ENCODE measurements around the gene DGKI. TPM values are rescaled to one million over a fixed set of nuclear protein-coding genes. Genes with fewer than 3 reads are reported as not detected.

Gene DGKI
- polyA plus RNA-seq, 1 donor, result 1.4 TPM

- Histone ChIP-seq H3K4me3 (ENCODE audit: low read length) (no peak overlapping the region), H3K27me3 (ENCODE audit: control insufficient read depth, insufficient read depth, low read length) (peaks cover 4% of the 10 kb centered on the region), H3K36me3 (ENCODE audit: control insufficient read depth, insufficient read depth, low read length) (no peaks in the 10 kb centered on the region), H3K27ac (ENCODE audit: low read length) (no peak overlapping the region), H3K4me1 (ENCODE audit: control insufficient read depth, insufficient read depth, low read length) (no peaks in the 10 kb centered on the region), H3K9me3 (ENCODE audit: control insufficient read depth, low read depth, low read length) (no peaks in the 10 kb centered on the region)
- no peak for DNase-seq
- WGBS (ENCODE audit: insufficient coverage, low lambda C conversion rate), result no CpG with 5 or more reads among the region's 6 CpGs
Observed at GRCh38 chr7:137609500-137609899, 237.3 kb downstream of the DGKI start.

- Histone ChIP-seq H3K27me3 (ENCODE audit: control insufficient read depth, insufficient read depth, low read length) (no peaks in the 10 kb centered on the region), H3K27ac (ENCODE audit: low read length) (no peak overlapping the region), H3K9me3 (ENCODE audit: control insufficient read depth, low read depth, low read length) (no peaks in the 10 kb centered on the region), H3K4me1 (ENCODE audit: control insufficient read depth, insufficient read depth, low read length) (no peaks in the 10 kb centered on the region), H3K36me3 (ENCODE audit: control insufficient read depth, insufficient read depth, low read length) (no peaks in the 10 kb centered on the region), H3K4me3 (ENCODE audit: low read length) (no peak overlapping the region)
- 67% methylated on average over 2 of the region's 5 CpGs for WGBS (ENCODE audit: insufficient coverage, low lambda C conversion rate)
- no peak for DNase-seq
Observed at GRCh38 chr7:137606061-137606674, 240.6 kb downstream of the DGKI start.

- no peaks in the 10 kb centered on the region for H3K9me3 ChIP-seq (ENCODE audit: control insufficient read depth, low read depth, low read length)
- H3K36me3 ChIP-seq (ENCODE audit: control insufficient read depth, insufficient read depth, low read length), result no peaks in the 10 kb centered on the region
- no peak overlapping the region for H3K27ac ChIP-seq (ENCODE audit: low read length)
- no peak overlapping the region for H3K4me3 ChIP-seq (ENCODE audit: low read length)
- no peaks in the 10 kb centered on the region for H3K27me3 ChIP-seq (ENCODE audit: control insufficient read depth, insufficient read depth, low read length)
- no peaks in the 10 kb centered on the region for H3K4me1 ChIP-seq (ENCODE audit: control insufficient read depth, insufficient read depth, low read length)
- no peak for DNase-seq
- WGBS (ENCODE audit: insufficient coverage, low lambda C conversion rate), result no CpG with 5 or more reads among the region's 2 CpGs
Observed at GRCh38 chr7:137603043-137603442, 243.7 kb downstream of the DGKI start.

DNA sequence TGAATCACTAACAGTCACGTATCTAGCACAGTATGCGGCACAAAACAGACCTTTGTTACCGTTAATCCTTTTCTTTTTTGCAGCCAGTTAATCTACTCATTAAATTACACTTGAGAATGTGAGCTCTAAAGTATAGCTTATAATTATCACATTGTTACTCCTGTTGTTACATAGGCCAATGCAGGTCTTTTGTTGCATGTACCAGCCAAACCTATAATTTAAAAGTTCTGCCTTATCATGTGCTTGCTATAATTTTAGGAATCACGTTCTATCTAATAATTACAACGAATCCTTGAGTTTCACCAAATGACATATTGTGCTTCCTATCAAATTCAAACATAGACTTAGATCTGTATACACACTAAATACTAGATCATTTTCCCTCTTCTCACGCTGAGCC lies 245.1 kb downstream of the DGKI start:
- no peaks in the 10 kb centered on the region for H3K36me3 ChIP-seq (ENCODE audit: control insufficient read depth, insufficient read depth, low read length)
- no peak for DNase-seq
- no peak overlapping the region for H3K27ac ChIP-seq (ENCODE audit: low read length)
- H3K4me3 ChIP-seq (ENCODE audit: low read length), result no peak overlapping the region
- no peaks in the 10 kb centered on the region for H3K9me3 ChIP-seq (ENCODE audit: control insufficient read depth, low read depth, low read length)
- H3K27me3 ChIP-seq (ENCODE audit: control insufficient read depth, insufficient read depth, low read length), result no peaks in the 10 kb centered on the region
- 84% methylated on average over 3 of the region's 6 CpGs for WGBS (ENCODE audit: insufficient coverage, low lambda C conversion rate)
- no peaks in the 10 kb centered on the region for H3K4me1 ChIP-seq (ENCODE audit: control insufficient read depth, insufficient read depth, low read length)

DNA sequence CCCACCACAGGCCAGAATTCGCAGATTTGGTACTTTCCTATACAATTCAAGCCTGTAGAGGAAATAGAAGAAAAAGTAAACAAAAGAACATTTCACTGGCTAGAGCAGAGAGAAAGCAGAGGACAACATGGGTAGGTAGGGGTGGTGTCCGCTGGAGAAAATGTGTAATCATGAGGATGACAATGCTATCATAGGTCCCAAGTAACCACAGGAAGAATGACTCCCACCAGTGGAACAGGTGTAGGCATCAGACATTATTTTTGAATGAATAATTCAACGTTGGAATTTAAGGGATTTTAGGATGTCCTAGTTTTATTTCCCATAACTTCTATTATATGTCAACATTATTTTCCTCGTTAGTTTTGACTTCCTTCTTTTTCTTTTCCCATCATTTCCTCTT lies 248.9 kb downstream of the DGKI start:
- Histone ChIP-seq H3K4me3 (ENCODE audit: low read length) (no peak overlapping the region), H3K4me1 (ENCODE audit: control insufficient read depth, insufficient read depth, low read length) (no peaks in the 10 kb centered on the region), H3K36me3 (ENCODE audit: control insufficient read depth, insufficient read depth, low read length) (no peaks in the 10 kb centered on the region), H3K27ac (ENCODE audit: low read length) (no peak overlapping the region), H3K9me3 (ENCODE audit: control insufficient read depth, low read depth, low read length) (no peaks in the 10 kb centered on the region), H3K27me3 (ENCODE audit: control insufficient read depth, insufficient read depth, low read length) (no peaks in the 10 kb centered on the region)
- DNase-seq, result no peak
- 78% methylated on average over 3 of the region's 4 CpGs for WGBS (ENCODE audit: insufficient coverage, low lambda C conversion rate)

DNA sequence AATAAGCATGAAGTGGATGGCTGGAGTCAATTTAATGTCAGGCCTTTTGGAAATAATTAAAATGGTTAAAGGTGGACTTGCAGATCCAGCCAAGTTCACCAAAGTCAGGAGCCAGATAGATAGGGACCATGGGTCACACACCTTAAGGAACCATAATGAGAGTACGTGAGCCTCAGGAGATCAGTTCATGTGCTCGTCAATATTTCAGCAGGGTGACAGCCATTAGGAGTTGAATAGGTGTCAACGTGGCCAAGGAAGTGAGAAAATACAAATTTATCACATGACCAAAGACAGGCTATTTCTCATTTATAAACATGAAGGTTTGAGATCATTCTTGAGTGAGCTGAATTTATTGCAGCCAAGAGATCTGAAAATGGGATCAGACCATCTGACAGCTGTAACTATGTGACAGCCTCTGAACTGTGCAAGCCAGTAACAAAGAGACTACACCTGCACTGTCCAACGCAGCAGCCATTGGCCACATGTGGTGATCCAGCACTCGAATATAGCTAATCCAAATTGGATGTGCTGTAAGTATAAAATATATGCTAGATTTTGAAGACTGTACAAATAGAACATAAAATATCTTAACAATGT lies 253.6 kb downstream of the DGKI start:
- 80% methylated on average over 2 of the region's 5 CpGs for WGBS (ENCODE audit: insufficient coverage, low lambda C conversion rate)

DNA sequence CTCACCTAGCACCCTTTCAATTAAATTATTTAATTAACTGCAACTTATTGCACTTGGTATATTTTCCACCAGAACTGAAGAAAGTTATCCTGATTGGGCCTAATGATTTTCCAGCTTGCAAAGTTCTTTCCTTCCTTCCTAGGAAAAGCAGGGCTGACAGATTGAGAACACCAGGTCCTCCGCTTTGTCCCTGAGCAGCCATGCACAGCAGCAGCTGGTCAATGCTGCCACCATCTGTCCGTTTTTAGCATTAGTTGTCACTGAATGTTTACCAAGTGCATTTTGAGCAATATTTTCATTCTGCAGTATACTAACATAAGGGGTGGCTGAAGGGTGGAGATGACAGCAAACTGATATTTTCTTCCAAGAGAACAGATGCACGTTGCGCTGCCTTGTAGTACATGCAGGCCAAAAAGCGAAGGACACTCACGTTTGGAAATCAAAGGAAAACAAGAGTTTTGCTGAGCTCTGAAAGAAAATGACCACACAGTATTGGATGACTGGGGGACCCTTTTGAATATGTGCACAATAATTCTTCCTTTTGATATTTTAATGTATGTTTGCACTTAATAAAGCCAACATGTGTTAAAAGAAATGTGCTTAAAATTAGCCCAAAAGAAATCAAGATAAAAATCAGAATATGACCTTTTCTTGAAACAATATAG lies 254.4 kb downstream of the DGKI start:
- Histone ChIP-seq H3K4me1 (ENCODE audit: control insufficient read depth, insufficient read depth, low read length) (no peaks in the 10 kb centered on the region), H3K9me3 (ENCODE audit: control insufficient read depth, low read depth, low read length) (no peaks in the 10 kb centered on the region), H3K4me3 (ENCODE audit: low read length) (no peak overlapping the region), H3K27me3 (ENCODE audit: control insufficient read depth, insufficient read depth, low read length) (no peaks in the 10 kb centered on the region), H3K36me3 (ENCODE audit: control insufficient read depth, insufficient read depth, low read length) (no peaks in the 10 kb centered on the region), H3K27ac (ENCODE audit: low read length) (no peak overlapping the region)
- DNase-seq, result peak; percentile 15 to 28
- WGBS (ENCODE audit: insufficient coverage, low lambda C conversion rate), result no CpG with 5 or more reads among the region's 6 CpGs

More for the DNA sequence above, 253.6 kb downstream of the DGKI start:
- DNase-seq, result no peak
- H3K36me3 ChIP-seq (ENCODE audit: control insufficient read depth, insufficient read depth, low read length), result no peaks in the 10 kb centered on the region
- no peaks in the 10 kb centered on the region for H3K27me3 ChIP-seq (ENCODE audit: control insufficient read depth, insufficient read depth, low read length)
- no peaks in the 10 kb centered on the region for H3K9me3 ChIP-seq (ENCODE audit: control insufficient read depth, low read depth, low read length)
- H3K27ac ChIP-seq (ENCODE audit: low read length), result no peak overlapping the region
- no peaks in the 10 kb centered on the region for H3K4me1 ChIP-seq (ENCODE audit: control insufficient read depth, insufficient read depth, low read length)
- no peak overlapping the region for H3K4me3 ChIP-seq (ENCODE audit: low read length)

GRCh38 chr7:137591421-137591837 lies 255.3 kb downstream of the DGKI start:
- Histone ChIP-seq H3K9me3 (ENCODE audit: control insufficient read depth, low read depth, low read length) (no peaks in the 10 kb centered on the region), H3K27ac (ENCODE audit: low read length) (no peak overlapping the region), H3K36me3 (ENCODE audit: control insufficient read depth, insufficient read depth, low read length) (no peaks in the 10 kb centered on the region), H3K27me3 (ENCODE audit: control insufficient read depth, insufficient read depth, low read length) (no peaks in the 10 kb centered on the region), H3K4me1 (ENCODE audit: control insufficient read depth, insufficient read depth, low read length) (no peaks in the 10 kb centered on the region), H3K4me3 (ENCODE audit: low read length) (no peak overlapping the region)
- WGBS (ENCODE audit: insufficient coverage, low lambda C conversion rate), result no CpG with 5 or more reads among the region's 5 CpGs
- DNase-seq, result no peak

DNA sequence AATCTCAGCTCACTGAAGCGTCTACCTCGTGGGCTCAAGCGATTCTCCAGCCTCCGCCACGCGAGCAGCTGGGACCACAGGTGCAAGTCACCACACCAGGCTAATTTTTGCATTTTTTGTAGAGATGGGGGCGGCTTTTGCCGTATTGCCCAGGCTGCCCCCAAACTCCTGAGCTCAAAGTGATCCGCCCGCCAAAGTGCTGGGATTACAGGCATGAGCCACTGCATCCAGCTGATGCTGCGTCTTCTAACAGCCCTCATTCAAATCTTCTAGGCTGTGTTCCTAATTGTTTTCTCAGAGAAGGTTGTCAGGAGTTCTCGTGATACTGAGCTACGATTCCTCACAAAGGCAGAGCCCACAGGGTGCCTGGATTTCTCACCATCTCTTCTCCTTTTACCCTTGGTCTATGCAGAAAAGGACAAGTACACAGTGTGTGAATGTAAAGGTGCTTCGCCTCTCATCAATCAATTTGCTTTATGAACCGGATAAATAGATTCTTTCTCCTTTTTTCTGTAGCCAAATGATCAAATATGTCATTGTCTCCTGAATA lies 255.9 kb downstream of the DGKI start:
- Histone ChIP-seq H3K36me3 (ENCODE audit: control insufficient read depth, insufficient read depth, low read length) (no peaks in the 10 kb centered on the region), H3K9me3 (ENCODE audit: control insufficient read depth, low read depth, low read length) (no peaks in the 10 kb centered on the region), H3K4me1 (ENCODE audit: control insufficient read depth, insufficient read depth, low read length) (no peaks in the 10 kb centered on the region), H3K27me3 (ENCODE audit: control insufficient read depth, insufficient read depth, low read length) (no peaks in the 10 kb centered on the region), H3K27ac (ENCODE audit: low read length) (no peak overlapping the region), H3K4me3 (ENCODE audit: low read length) (no peak overlapping the region)
- DNase-seq, result no peak
- WGBS (ENCODE audit: insufficient coverage, low lambda C conversion rate), result 100% methylated on average over 2 of the region's 15 CpGs

- H3K4me3 ChIP-seq (ENCODE audit: low read length), result no peak overlapping the region
- no peaks in the 10 kb centered on the region for H3K36me3 ChIP-seq (ENCODE audit: control insufficient read depth, insufficient read depth, low read length)
- DNase-seq, result no peak
- no peaks in the 10 kb centered on the region for H3K27me3 ChIP-seq (ENCODE audit: control insufficient read depth, insufficient read depth, low read length)
- H3K27ac ChIP-seq (ENCODE audit: low read length), result no peak overlapping the region
- H3K9me3 ChIP-seq (ENCODE audit: control insufficient read depth, low read depth, low read length), result no peaks in the 10 kb centered on the region
- WGBS (ENCODE audit: insufficient coverage, low lambda C conversion rate), result 70% methylated on average over 3 of the region's 7 CpGs
- no peaks in the 10 kb centered on the region for H3K4me1 ChIP-seq (ENCODE audit: control insufficient read depth, insufficient read depth, low read length)
Observed at GRCh38 chr7:137590071-137590755, 256.6 kb downstream of the DGKI start.
